ENCODE measurements around the gene ZBTB1. TPM values are rescaled to one million over a fixed set of nuclear protein-coding genes. Genes with fewer than 3 reads are reported as not detected.

ZBTB1 gene
- total RNA-seq, 1 experiment from 2014 or later, result 24.7 TPM

- TF ChIP-seq ZNF425 (CRISPR knock-in tag; conservative IDR thresholded peaks at IDR 0.05), result no peak
- no peak for TF ChIP-seq ZNF138 (CRISPR knock-in tag; conservative IDR thresholded peaks at IDR 0.05)
- TF ChIP-seq TP53 (CRISPR knock-in tag; IDR thresholded peaks at IDR 0.05), result no peak
These were observed 29.9 kb upstream of the ZBTB1 start (continued) for GRCh38 chr14:64474698-64475097.

DNA sequence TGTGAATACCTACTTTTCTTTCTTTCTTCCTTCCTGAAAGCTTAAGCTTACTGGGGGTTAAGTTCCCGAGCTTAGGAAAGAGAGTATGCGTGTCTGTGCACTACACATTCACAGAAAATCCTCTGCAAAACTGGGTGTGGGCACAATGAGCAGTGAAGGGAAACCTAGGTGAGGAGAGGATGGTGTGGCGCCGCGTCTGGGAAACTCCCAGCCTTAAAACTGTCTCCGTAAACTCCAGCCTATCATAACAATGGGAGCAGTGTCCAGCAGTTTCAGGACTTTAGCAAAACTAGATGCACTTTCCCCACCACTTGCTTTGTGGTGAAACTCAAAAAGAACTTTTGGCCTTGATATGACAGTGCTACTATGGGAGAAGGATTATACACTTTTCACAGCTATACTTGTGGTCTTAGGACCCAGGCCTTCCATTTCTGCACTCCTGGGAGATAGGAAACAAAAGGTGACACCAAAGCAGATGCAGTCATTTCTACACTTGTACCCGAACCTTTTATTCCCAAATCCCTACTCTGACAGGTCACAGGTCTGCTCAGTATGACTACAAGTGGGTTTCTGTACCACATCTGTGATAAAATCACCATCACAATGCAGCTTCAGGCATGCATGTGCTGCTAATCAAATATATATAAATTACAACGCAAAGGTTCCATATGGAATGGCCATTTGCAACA is 28.8 kb upstream of the ZBTB1 start:
- H3K4me3 Mint-ChIP-seq, result no peak overlapping the region
- DNase-seq (ENCODE audit: low spot score) (no peak), ATAC-seq (no peak)
- CTCF ChIA-PET, result interaction anchor here (0.7 to 1.5 kb wide), 5 partner anchors 35 to 347 kb away, joined by 3 to 5 read pairs (median 3); no protein-coding TSS in a partner anchor
- H3K4me1 Mint-ChIP-seq, result peaks cover 14% of the 10 kb centered on the region; the same call in 1 of the 2 replicates
- no peaks in the 10 kb centered on the region for H3K27me3 Mint-ChIP-seq (ENCODE audit: low read depth)
- no peaks in the 10 kb centered on the region for H3K36me3 Mint-ChIP-seq
- peak overlapping the region; percentile 80 for H3K27ac Mint-ChIP-seq
- no peaks in the 10 kb centered on the region for H3K9me3 Mint-ChIP-seq
- TF ChIP-seq AR (CRISPR knock-in tag; IDR thresholded peaks at IDR 0.05) (no peak), TEAD1 (CRISPR knock-in tag; IDR thresholded peaks at IDR 0.05) (no peak), ETV6 (CRISPR knock-in tag; IDR thresholded peaks at IDR 0.05) (no peak), ZNF232 (CRISPR knock-in tag; IDR thresholded peaks at IDR 0.05) (no peak), CREB1 (CRISPR knock-in tag; IDR thresholded peaks at IDR 0.05) (no peak), FOXK1 (CRISPR knock-in tag; IDR thresholded peaks at IDR 0.05) (no peak), RORB (CRISPR knock-in tag; IDR thresholded peaks at IDR 0.05) (no peak), NFYB (CRISPR knock-in tag; conservative IDR thresholded peaks at IDR 0.05; ENCODE audit: low read depth) (no peak), NFE2L1 (CRISPR knock-in tag; IDR thresholded peaks at IDR 0.05) (no peak), OVOL2 (CRISPR knock-in tag; IDR thresholded peaks at IDR 0.05; ENCODE audit: borderline replicate concordance) (no peak), RELA (CRISPR knock-in tag; IDR thresholded peaks at IDR 0.05; ENCODE audit: borderline replicate concordance) (no peak), ZNF317 (CRISPR knock-in tag; IDR thresholded peaks at IDR 0.05; ENCODE audit: borderline replicate concordance, low read depth) (no peak), ATF1 (CRISPR knock-in tag; IDR thresholded peaks at IDR 0.05) (no peak), GRHL2 (CRISPR knock-in tag; IDR thresholded peaks at IDR 0.05; ENCODE audit: insufficient replicate concordance, severe bottlenecking) (no peak), GABPB1 (CRISPR knock-in tag; IDR thresholded peaks at IDR 0.05) (no peak)
- TF ChIP-seq, protein P1, sequence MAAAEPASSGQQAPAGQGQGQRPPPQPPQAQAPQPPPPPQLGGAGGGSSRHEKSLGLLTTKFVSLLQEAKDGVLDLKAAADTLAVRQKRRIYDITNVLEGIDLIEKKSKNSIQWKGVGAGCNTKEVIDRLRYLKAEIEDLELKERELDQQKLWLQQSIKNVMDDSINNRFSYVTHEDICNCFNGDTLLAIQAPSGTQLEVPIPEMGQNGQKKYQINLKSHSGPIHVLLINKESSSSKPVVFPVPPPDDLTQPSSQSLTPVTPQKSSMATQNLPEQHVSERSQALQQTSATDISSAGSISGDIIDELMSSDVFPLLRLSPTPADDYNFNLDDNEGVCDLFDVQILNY (CRISPR knock-in tag; IDR thresholded peaks at IDR 0.05), result no peak
- TF ChIP-seq, protein P2, sequence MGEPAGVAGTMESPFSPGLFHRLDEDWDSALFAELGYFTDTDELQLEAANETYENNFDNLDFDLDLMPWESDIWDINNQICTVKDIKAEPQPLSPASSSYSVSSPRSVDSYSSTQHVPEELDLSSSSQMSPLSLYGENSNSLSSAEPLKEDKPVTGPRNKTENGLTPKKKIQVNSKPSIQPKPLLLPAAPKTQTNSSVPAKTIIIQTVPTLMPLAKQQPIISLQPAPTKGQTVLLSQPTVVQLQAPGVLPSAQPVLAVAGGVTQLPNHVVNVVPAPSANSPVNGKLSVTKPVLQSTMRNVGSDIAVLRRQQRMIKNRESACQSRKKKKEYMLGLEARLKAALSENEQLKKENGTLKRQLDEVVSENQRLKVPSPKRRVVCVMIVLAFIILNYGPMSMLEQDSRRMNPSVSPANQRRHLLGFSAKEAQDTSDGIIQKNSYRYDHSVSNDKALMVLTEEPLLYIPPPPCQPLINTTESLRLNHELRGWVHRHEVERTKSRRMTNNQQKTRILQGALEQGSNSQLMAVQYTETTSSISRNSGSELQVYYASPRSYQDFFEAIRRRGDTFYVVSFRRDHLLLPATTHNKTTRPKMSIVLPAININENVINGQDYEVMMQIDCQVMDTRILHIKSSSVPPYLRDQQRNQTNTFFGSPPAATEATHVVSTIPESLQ (CRISPR knock-in tag; IDR thresholded peaks at IDR 0.05), result no peak
- TF ChIP-seq, protein P3, sequence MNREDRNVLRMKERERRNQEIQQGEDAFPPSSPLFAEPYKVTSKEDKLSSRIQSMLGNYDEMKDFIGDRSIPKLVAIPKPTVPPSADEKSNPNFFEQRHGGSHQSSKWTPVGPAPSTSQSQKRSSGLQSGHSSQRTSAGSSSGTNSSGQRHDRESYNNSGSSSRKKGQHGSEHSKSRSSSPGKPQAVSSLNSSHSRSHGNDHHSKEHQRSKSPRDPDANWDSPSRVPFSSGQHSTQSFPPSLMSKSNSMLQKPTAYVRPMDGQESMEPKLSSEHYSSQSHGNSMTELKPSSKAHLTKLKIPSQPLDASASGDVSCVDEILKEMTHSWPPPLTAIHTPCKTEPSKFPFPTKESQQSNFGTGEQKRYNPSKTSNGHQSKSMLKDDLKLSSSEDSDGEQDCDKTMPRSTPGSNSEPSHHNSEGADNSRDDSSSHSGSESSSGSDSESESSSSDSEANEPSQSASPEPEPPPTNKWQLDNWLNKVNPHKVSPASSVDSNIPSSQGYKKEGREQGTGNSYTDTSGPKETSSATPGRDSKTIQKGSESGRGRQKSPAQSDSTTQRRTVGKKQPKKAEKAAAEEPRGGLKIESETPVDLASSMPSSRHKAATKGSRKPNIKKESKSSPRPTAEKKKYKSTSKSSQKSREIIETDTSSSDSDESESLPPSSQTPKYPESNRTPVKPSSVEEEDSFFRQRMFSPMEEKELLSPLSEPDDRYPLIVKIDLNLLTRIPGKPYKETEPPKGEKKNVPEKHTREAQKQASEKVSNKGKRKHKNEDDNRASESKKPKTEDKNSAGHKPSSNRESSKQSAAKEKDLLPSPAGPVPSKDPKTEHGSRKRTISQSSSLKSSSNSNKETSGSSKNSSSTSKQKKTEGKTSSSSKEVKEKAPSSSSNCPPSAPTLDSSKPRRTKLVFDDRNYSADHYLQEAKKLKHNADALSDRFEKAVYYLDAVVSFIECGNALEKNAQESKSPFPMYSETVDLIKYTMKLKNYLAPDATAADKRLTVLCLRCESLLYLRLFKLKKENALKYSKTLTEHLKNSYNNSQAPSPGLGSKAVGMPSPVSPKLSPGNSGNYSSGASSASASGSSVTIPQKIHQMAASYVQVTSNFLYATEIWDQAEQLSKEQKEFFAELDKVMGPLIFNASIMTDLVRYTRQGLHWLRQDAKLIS (CRISPR knock-in tag; IDR thresholded peaks at IDR 0.05; ENCODE audit: borderline replicate concordance), result no peak
- POLR2A ChIA-PET, result interaction anchor here (0.6 kb wide), 1 partner anchor 585 kb away, joined by 3 read pairs; no protein-coding TSS in a partner anchor
